ENCODE data around the gene SERPINE1. TPM values are rescaled to one million over a fixed set of nuclear protein-coding genes. Genes with fewer than 3 reads are reported as not detected.
A peak's percentile ranks its signal among the peaks of the same experiment; 100 is the strongest.

The SERPINE1 gene
- total and polyA plus RNA-seq, 2 of the 13 experiments (the other 11 are each of a cell fraction or from before 2014, with no cell fraction given): 21.2 to 1,576 TPM

DNA sequence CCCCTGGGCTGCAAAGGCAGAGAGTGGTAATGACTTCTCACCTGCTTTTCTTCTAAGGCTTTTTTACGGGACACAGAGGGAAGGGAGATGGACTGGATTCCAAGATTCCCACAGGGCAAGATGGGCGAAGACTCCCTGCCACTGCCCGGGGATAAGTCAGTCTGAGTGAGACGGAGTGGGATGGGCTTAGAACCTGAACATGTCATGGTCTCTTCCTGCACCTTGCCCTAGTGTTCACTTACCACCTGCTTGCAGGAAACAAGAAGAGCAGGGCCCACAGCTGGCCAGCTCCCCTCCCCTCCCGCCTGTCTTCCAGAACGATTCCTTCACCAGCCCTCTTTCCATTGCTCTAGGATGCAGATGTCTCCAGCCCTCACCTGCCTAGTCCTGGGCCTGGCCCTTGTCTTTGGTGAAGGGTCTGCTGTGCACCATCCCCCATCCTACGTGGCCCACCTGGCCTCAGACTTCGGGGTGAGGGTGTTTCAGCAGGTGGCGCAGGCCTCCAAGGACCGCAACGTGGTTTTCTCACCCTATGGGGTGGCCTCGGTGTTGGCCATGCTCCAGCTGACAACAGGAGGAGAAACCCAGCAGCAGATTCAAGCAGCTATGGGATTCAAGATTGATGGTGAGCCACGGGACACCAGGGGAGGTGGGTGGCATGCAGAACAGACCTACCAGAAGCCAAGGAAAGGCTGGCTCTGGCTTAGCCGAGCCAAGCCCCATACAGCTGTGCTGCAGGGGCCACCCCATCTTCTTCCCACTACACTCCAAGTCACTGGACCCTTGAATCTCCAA is 1.3 kb downstream of the SERPINE1 start:
- Histone ChIP-seq H3K4me2 (ENCODE audit: low read depth, low read length) (peak overlapping the region; percentile 88), H3K36me3 (replicated peaks in 1 of 2; ENCODE audit: control insufficient read depth in 1 of 2, insufficient read depth in 2 of 2, low read length in 2 of 2) (peaks cover 7 to 37% of the 10 kb centered on the region in 2 experiments; a peak in 4 of 5 replicates), H3K27ac (ENCODE audit: extremely low read length, insufficient read depth, low read length) (peak overlapping the region; percentile 99), H3K9ac (ENCODE audit: insufficient read depth, low read depth, low read length) (peak overlapping the region; percentile 77), H3K79me2 (ENCODE audit: insufficient read depth, low read length) (peaks cover 12% of the 10 kb centered on the region), H3K4me3 (replicated peaks in 1 of 3; ENCODE audit: insufficient read depth in 1 of 3, low read depth in 2 of 3, low read length in 3 of 3) (peak overlapping the region; percentile 74 to 82 (median 76)), H4K20me1 (ENCODE audit: insufficient read depth, low read length) (peaks cover 44% of the 10 kb centered on the region; the same call in 1 of the 2 replicates), H3K27me3 (ENCODE audit: control insufficient read depth in 1 of 2, insufficient read depth in 2 of 2, low read length in 2 of 2) (no peaks in the 10 kb centered on the region; a peak in 1 of 5 replicates), H2AFZ (ENCODE audit: low read length) (no peak overlapping the region), H3K9me3 (ENCODE audit: low read length) (no peaks in the 10 kb centered on the region), H3K4me1 (ENCODE audit: insufficient read depth, low read length) (peaks cover 74% of the 10 kb centered on the region)
- in situ Hi-C loops (cut with HindIII; ENCODE audit: extremely low pct_ligation_motif_present, low pct_unique_long_range_greater_than_20kb) (no loop called here), intact Hi-C loops (cut with micrococcal nuclease; ENCODE audit: unreplicated experiment) (no loop called here)
- no peak for ATAC-seq
- WGBS (ENCODE audit: low lambda C conversion rate): 81% methylated on average over 11 of the region's 14 CpGs
- DNase-seq (ENCODE audit: low spot score): no peak
- POLR2A ChIA-PET: interaction anchor here (1.2 to 3.9 kb wide), 4 partner anchors 9 to 26 kb away, joined by 4 to 56 read pairs (median 18); no protein-coding TSS in a partner anchor
- CTCF ChIA-PET (ENCODE audit: low intra/inter-chr PET ratio, low total read pairs): no interaction called here
- BruUV-seq (replicated peaks): no TSS peak
- FAIRE-seq: no peak
- TF ChIP-seq POLR2G (IDR thresholded peaks at IDR 0.05; ENCODE audit: low read depth, low read length): peak; percentile 24; the same call in 1 of the 2 replicates
- TF ChIP-seq ATF7-NPFF (CRISPR knock-in tag; IDR thresholded peaks at IDR 0.05; ENCODE audit: low read depth): peak; percentile 19; the same call in 1 of the 2 replicates
- 0 out of 2 replicates have a peak, but pooled peaks have one; percentile 43 for TF ChIP-seq ZNF280B (CRISPR knock-in tag; IDR thresholded peaks at IDR 0.05; ENCODE audit: borderline replicate concordance)
- 0 out of 2 replicates have a peak, but pooled peaks have one; percentile 26 for TF ChIP-seq HDAC1 (CRISPR knock-in tag; IDR thresholded peaks at IDR 0.05)
- peak; percentile 67 for TF ChIP-seq ZNF816 (CRISPR knock-in tag; IDR thresholded peaks at IDR 0.05; ENCODE audit: borderline replicate concordance)
- TF ChIP-seq ZNF605 (CRISPR knock-in tag; IDR thresholded peaks at IDR 0.05): 0 out of 2 replicates have a peak, but pooled peaks have one; percentile 23
- TF ChIP-seq ZNF784 (CRISPR knock-in tag; IDR thresholded peaks at IDR 0.05; ENCODE audit: borderline replicate concordance): no peak
- TF ChIP-seq ZNF607 (CRISPR knock-in tag; IDR thresholded peaks at IDR 0.05; ENCODE audit: borderline replicate concordance): 0 out of 2 replicates have a peak, but pooled peaks have one; percentile 65
- peak; percentile 57; the same call in 1 of the 2 replicates for TF ChIP-seq NRL (CRISPR knock-in tag; IDR thresholded peaks at IDR 0.05; ENCODE audit: borderline replicate concordance)
- TF ChIP-seq GATA4 (IDR thresholded peaks at IDR 0.05; ENCODE audit: borderline replicate concordance, low read depth): 0 out of 2 replicates have a peak, but pooled peaks have one; percentile 21
- TF ChIP-seq ZBTB1 (CRISPR knock-in tag; IDR thresholded peaks at IDR 0.05; ENCODE audit: borderline replicate concordance): no peak
- TF ChIP-seq ZNF776 (CRISPR knock-in tag; IDR thresholded peaks at IDR 0.05): no peak
- TF ChIP-seq SOX5 (CRISPR knock-in tag; IDR thresholded peaks at IDR 0.05; ENCODE audit: borderline replicate concordance): no peak
- no peak; the same call in 1 of the 2 replicates for TF ChIP-seq POLR2AphosphoS5 (IDR thresholded peaks at IDR 0.05; ENCODE audit: low read depth, low read length)
- TF ChIP-seq ZC3H13 (CRISPR knock-in tag; IDR thresholded peaks at IDR 0.05): 0 out of 2 replicates have a peak, but pooled peaks have one; percentile 14
- peak; percentile 44; the same call in 1 of the 2 replicates for TF ChIP-seq SMYD3 (CRISPR knock-in tag; IDR thresholded peaks at IDR 0.05)
- TF ChIP-seq AKAP8 (CRISPR knock-in tag; IDR thresholded peaks at IDR 0.05): peak; percentile 88
- peak; percentile 69 for TF ChIP-seq RBFOX2 (IDR thresholded peaks at IDR 0.05; ENCODE audit: low read depth, low read length)
- TF ChIP-seq ZNF224 (CRISPR knock-in tag; IDR thresholded peaks at IDR 0.05): no peak
- TF ChIP-seq ZBTB46 (CRISPR knock-in tag; IDR thresholded peaks at IDR 0.05; ENCODE audit: borderline replicate concordance): no peak

Data from HepG2 (cell line).